T-helper 17 cell (primary cell): ENCODE data around the gene C20orf173. TPM values are rescaled to one million over a fixed set of nuclear protein-coding genes. Genes with fewer than 3 reads are reported as not detected.

Experiments
- ATAC-seq: fragments of 150-1000 bp; cut with Tn5 transposase; 2 replicates; pipeline ENCODE4 v1.10.0; 2021; ENCODE audit warnings: mild to moderate bottlenecking, moderate library complexity
- DNase-seq, 3 donors: peaks; one replicate each; pipeline versions ENCODE4 v3.0.0 to v3.0.0-alpha.2; 2020 to 2021
- H3K9me3 ChIP-seq: one replicate; pipeline ENCODE4 v1.7.0; 2013; ENCODE audit warnings: low read length, mild to moderate bottlenecking; ENCODE audit not compliant: control insufficient read depth, poor library complexity, severe bottlenecking
- H3K27ac Mint-ChIP-seq: one replicate; pipeline ENCODE4 v1.8.0; 2022; ENCODE audit warnings: mild to moderate bottlenecking, moderate library complexity, mixed read lengths
- H3K27me3 Mint-ChIP-seq: one replicate; pipeline ENCODE4 v1.8.0; 2022; ENCODE audit warnings: mixed read lengths
- H3K36me3 Mint-ChIP-seq: one replicate; pipeline ENCODE4 v1.8.0; 2022; ENCODE audit warnings: low read depth, mixed read lengths
- H3K4me1 Mint-ChIP-seq: one replicate; pipeline ENCODE4 v1.8.0; 2022; ENCODE audit warnings: mild to moderate bottlenecking, mixed read lengths
- H3K4me3 Mint-ChIP-seq: one replicate; pipeline ENCODE4 v1.8.0; 2022; ENCODE audit warnings: mild to moderate bottlenecking, moderate library complexity, mixed read lengths
- total RNA-seq, 4 donors: library from RNA in 2 of 4; stranded (reverse) in 2 of 4; gene quantifications; one replicate each; pipeline ENCODE4 v1.2.3 and lab custom pipeline; 2022 to 2026

The C20orf173 gene
- total RNA-seq, 2 donors from 2014 or later = not detected

GRCh38 chr20:35496481-35496880, 33.0 kb downstream of the C20orf173 start:
- peaks cover 35% of the 10 kb centered on the region for H3K4me1 Mint-ChIP-seq
- no peak for DNase-seq
- no peak overlapping the region for H3K4me3 Mint-ChIP-seq
- peaks cover 23% of the 10 kb centered on the region for H3K36me3 Mint-ChIP-seq
- H3K27ac Mint-ChIP-seq = peak overlapping the region; percentile 49
- no peaks in the 10 kb centered on the region for H3K9me3 ChIP-seq
- ATAC-seq = no peak
- H3K27me3 Mint-ChIP-seq = no peaks in the 10 kb centered on the region

- H3K27me3 Mint-ChIP-seq = no peaks in the 10 kb centered on the region
- DNase-seq (no peak), ATAC-seq (no peak)
- H3K4me3 Mint-ChIP-seq = peak overlapping the region; percentile 99
- H3K36me3 Mint-ChIP-seq = peaks cover 14% of the 10 kb centered on the region
- H3K4me1 Mint-ChIP-seq = peaks cover 50% of the 10 kb centered on the region
- peak overlapping the region; percentile 97 for H3K27ac Mint-ChIP-seq
- H3K9me3 ChIP-seq = no peaks in the 10 kb centered on the region
Measured at GRCh38 chr20:35492352-35492751, 37.1 kb downstream of the C20orf173 start.

GRCh38 chr20:35491823-35492222, 37.6 kb downstream of the C20orf173 start:
- Mint-ChIP-seq H3K27me3 (no peaks in the 10 kb centered on the region), H3K4me3 (peak overlapping the region; percentile 99), H3K27ac (peak overlapping the region; percentile 97), H3K36me3 (peaks cover 14% of the 10 kb centered on the region), H3K4me1 (peaks cover 50% of the 10 kb centered on the region)
- H3K9me3 ChIP-seq = no peaks in the 10 kb centered on the region
- no peak for ATAC-seq
- DNase-seq = no peak

GRCh38 chr20:35490736-35491181, 38.7 kb downstream of the C20orf173 start:
- Mint-ChIP-seq H3K27me3 (no peaks in the 10 kb centered on the region), H3K4me3 (peak overlapping the region; percentile 99), H3K36me3 (peaks cover 12% of the 10 kb centered on the region), H3K4me1 (peaks cover 46% of the 10 kb centered on the region), H3K27ac (peak overlapping the region; percentile 97)
- ATAC-seq (peak; percentile 99), DNase-seq (peak; percentile 26 to 38 (median 27))
- H3K9me3 ChIP-seq = no peaks in the 10 kb centered on the region

- Mint-ChIP-seq H3K27ac (peak overlapping the region; percentile 97), H3K27me3 (no peaks in the 10 kb centered on the region), H3K4me1 (peaks cover 38% of the 10 kb centered on the region), H3K4me3 (peak overlapping the region; percentile 82), H3K36me3 (peaks cover 3% of the 10 kb centered on the region)
- H3K9me3 ChIP-seq = no peaks in the 10 kb centered on the region
- ATAC-seq (no peak), DNase-seq (no peak)
Measured at GRCh38 chr20:35489717-35490116, 39.7 kb downstream of the C20orf173 start.

- peaks cover 6% of the 10 kb centered on the region for H3K36me3 Mint-ChIP-seq
- DNase-seq = no peak
- no peaks in the 10 kb centered on the region for H3K9me3 ChIP-seq
- peak overlapping the region; percentile 72 for H3K27ac Mint-ChIP-seq
- no peak for ATAC-seq
- H3K27me3 Mint-ChIP-seq = no peaks in the 10 kb centered on the region
- no peak overlapping the region for H3K4me3 Mint-ChIP-seq
- peaks cover 40% of the 10 kb centered on the region for H3K4me1 Mint-ChIP-seq
Measured at GRCh38 chr20:35487479-35487878, 42.0 kb downstream of the C20orf173 start.

- peaks cover 11% of the 10 kb centered on the region for H3K36me3 Mint-ChIP-seq
- H3K27me3 Mint-ChIP-seq = no peaks in the 10 kb centered on the region
- H3K4me1 Mint-ChIP-seq = peaks cover 17% of the 10 kb centered on the region
- H3K4me3 Mint-ChIP-seq = no peak overlapping the region
- no peak for ATAC-seq
- no peaks in the 10 kb centered on the region for H3K9me3 ChIP-seq
- H3K27ac Mint-ChIP-seq = no peak overlapping the region
- DNase-seq = no peak
Measured at GRCh38 chr20:35479798-35480197, 49.7 kb downstream of the C20orf173 start.

GRCh38 chr20:35478804-35479472, 50.5 kb downstream of the C20orf173 start:
- no peak for ATAC-seq
- no peak overlapping the region for H3K4me3 Mint-ChIP-seq

More at GRCh38 chr20:35478804-35479472, 50.5 kb downstream of the C20orf173 start:
- peaks cover 13% of the 10 kb centered on the region for H3K4me1 Mint-ChIP-seq
- no peak for DNase-seq
- H3K27ac Mint-ChIP-seq = no peak overlapping the region
- peaks cover 7% of the 10 kb centered on the region for H3K36me3 Mint-ChIP-seq
- no peaks in the 10 kb centered on the region for H3K27me3 Mint-ChIP-seq
- no peaks in the 10 kb centered on the region for H3K9me3 ChIP-seq

Other genes with a start within 250 kb of the C20orf173 start
- 10 to 100 TPM; 39.4 to 43.6 TPM for gene EIF6, start 244.9 kb downstream of the C20orf173 start, total RNA-seq
- not detected for gene FAM83C, start 237.2 kb downstream of the C20orf173 start, total RNA-seq
- 10 to 100 TPM; 24.9 to 32.0 TPM for gene UQCC1, start 117.7 kb downstream of the C20orf173 start, total RNA-seq
- not detected for gene GDF5, start 91.4 kb downstream of the C20orf173 start, total RNA-seq
- 10 to 100 TPM; 36.6 to 44.4 TPM for gene CEP250, start 74.1 kb downstream of the C20orf173 start, total RNA-seq
- gene ERGIC3, start 12.4 kb upstream of the C20orf173 start, total RNA-seq = 100 to 1,000 TPM; 139 to 158 TPM
- gene SPAG4, start 86.2 kb upstream of the C20orf173 start, total RNA-seq = 10 to 100 TPM; 13.7 to 15.7 TPM
- 100 to 1,000 TPM; 215 to 250 TPM for gene CPNE1, start 135.2 kb upstream of the C20orf173 start, total RNA-seq
- 10 to 100 TPM; 86.0 to 87.8 TPM for gene RBM12, start 135.2 kb upstream of the C20orf173 start, total RNA-seq
- gene NFS1, start 169.7 kb upstream of the C20orf173 start, total RNA-seq = 10 to 100 TPM; 16.8 to 19.4 TPM
- gene ROMO1, start 169.8 kb upstream of the C20orf173 start, total RNA-seq = 10 to 100 TPM; 35.1 to 37.6 TPM
- gene RBM39, start 212.6 kb upstream of the C20orf173 start, total RNA-seq = 1,000 to 10,000 TPM; 1,047 to 1,109 TPM
- gene PHF20, start 242.4 kb upstream of the C20orf173 start, total RNA-seq = 100 to 1,000 TPM; 121 to 129 TPM